GM12874 (cell line): ENCODE measurements around the gene VWA2.

ENCODE experiments used
- CTCF ChIP-seq: IDR thresholded peaks from 2 replicates; pipeline ENCODE4 v1.5.1; 2011; ENCODE audit warnings: low read depth, mild to moderate bottlenecking, control low read depth, low read length, moderate library complexity; ENCODE audit not compliant: insufficient read depth

VWA2 gene

GRCh38 chr10:114327537-114328440, 88.7 kb downstream of the VWA2 start:
- TF ChIP-seq CTCF = no peak

GRCh38 chr10:114328441-114328812, 89.4 kb downstream of the VWA2 start:
- no peak for TF ChIP-seq CTCF

DNA sequence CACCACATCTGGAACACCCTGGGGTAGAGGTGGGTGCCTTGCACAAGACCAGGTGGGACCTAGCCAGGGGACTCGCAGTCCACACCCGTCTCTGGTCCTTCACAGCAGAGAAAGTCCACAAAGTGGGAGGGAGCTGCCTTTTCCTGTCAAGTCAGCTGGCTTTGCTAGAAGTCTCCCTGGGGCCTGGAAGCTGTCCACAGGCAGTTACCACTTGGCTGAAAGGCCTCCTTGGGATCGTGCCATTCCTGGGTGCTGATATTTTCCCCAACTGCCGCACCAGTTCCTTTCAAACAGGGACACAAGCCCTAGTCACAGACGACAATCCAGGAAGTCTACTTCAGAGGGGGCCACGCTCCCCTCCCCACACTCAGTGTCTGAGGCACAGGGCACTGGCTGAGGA, 89.8 kb downstream of the VWA2 start:
- TF ChIP-seq CTCF = no peak

DNA sequence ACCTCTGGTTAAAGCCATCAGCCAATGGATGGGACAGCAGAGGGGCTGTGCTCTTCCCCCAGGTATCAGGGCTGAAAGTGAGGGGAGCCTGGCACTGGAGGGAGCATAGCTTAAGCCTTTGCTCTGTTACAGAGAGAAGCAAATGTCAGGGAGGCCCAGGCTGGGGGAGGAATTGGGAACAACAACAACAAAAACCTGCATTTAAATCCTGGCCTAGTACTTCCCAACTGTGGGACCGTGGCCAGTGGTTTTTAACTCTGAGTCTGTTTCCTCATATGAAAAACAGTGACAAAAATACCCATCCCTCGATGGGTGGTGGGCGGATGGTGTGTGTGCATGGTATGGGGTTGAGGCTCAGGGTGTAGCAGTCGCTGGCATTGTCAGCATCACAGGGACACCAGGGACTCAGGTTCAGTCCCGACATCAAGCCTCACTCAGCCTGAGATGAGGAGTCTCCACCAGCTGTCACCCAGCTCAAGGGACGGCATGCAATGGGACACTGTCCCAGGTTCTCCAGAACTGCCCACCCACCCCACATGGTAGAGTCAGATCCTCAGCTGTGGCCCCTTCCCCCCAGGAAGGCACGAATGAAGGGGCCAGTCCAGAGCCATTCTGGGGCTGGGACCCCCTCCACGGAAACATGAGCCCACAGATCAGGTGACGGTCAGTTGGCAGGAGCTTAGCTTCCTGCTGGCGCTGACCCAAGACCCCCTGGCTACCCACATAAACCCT, 90.7 kb downstream of the VWA2 start:
- no peak for TF ChIP-seq CTCF

DNA sequence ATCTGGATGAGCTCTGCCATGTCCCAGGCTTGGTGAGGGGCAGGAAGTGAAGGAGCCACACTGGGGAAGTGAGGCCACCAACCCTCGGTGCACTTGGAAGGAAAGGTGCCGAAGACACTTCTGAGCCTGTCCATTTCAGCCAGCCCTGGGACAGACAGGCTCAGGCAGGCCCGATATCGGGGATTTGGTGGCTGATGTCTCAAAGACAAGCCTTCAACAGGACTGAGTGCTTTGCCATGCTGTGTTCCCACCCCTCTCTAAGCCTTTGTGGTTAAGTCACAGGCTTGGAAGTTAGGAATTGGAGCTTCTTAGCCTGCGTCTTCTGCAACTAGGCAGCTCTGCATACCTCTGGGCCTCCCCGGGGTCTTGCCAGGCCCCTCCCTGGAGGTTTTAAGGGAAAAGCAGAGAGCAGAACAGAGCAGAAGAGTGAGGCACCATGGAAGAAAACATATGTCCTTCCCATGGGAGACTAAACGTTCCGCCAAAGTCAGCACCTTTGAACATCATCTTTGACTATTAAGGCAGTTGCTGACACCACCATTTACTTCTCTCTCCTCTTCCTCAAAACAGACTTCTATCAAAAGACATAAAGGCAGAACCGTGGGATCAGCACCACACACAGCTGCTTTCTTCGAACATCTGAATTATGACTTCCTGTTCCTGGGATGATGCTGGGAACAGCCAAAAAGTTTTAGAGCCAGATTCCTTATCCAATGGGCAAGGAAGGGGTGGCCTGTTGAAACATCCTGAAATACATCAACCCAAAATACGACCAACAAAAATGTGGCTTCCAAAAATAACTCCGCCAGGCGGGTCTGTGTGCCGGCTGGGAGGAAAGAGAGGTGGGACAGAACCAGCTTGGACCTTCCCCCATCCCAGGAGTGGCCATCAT, 93.5 kb downstream of the VWA2 start:
- TF ChIP-seq CTCF = no peak

GRCh38 chr10:114334301-114334700, 95.2 kb downstream of the VWA2 start:
- no peak for TF ChIP-seq CTCF

- no peak for TF ChIP-seq CTCF
Measured at GRCh38 chr10:114335614-114336013, 96.6 kb downstream of the VWA2 start.
